Measurements from ENCODE around the gene POP7.
"Not testable (repeated sequence)": the region's sequence is repeated elsewhere in the genome, so short reads cannot be mapped to it uniquely, and the experiment has no call there.

POP7 gene

GRCh38 chr7:100689230-100690135, 16.4 kb upstream of the POP7 start:
- in situ Hi-C loops (cut with MboI; ENCODE audit: low sequenced_read_pairs): loop anchor here (10.0 kb wide), 1 partner anchor 115 kb away; the partner anchor contains the start of gene SAP25

- in situ Hi-C loops (cut with MboI; ENCODE audit: low sequenced_read_pairs): no loop called here
Measured at GRCh38 chr7:100691676-100692577, 14.0 kb upstream of the POP7 start.

DNA sequence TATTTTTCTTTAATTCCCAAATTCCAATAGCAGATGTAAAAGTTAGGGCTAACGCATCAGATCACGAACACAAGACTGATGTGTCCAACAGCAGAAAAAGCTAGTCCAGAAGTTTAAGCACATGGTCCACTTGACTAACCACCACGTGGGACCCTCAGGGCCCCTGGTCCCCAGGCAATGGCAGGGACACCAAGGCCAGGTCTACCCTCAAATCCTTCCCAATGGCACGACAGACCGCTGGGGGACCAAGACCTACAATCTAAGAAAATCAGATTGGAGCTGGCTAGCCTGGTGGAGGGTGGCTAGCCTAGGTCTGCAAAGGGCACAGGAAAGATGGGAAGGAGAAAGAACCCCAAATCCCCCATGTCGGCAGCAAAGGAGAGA, 13.4 kb upstream of the POP7 start:
- in situ Hi-C loops (cut with MboI; ENCODE audit: low sequenced_read_pairs): no loop called here

GRCh38 chr7:100693312-100694097, 12.4 kb upstream of the POP7 start:
- in situ Hi-C loops (cut with MboI; ENCODE audit: low sequenced_read_pairs): no loop called here

- in situ Hi-C loops (cut with MboI; ENCODE audit: low sequenced_read_pairs): no loop called here
Measured at GRCh38 chr7:100694098-100694745, 11.7 kb upstream of the POP7 start, which contains the start of gene GIGYF1. GIGYF1 (minus strand) TSS chr7:100694250; CDS start chr7:100688238, 6,012 bp downstream.

DNA sequence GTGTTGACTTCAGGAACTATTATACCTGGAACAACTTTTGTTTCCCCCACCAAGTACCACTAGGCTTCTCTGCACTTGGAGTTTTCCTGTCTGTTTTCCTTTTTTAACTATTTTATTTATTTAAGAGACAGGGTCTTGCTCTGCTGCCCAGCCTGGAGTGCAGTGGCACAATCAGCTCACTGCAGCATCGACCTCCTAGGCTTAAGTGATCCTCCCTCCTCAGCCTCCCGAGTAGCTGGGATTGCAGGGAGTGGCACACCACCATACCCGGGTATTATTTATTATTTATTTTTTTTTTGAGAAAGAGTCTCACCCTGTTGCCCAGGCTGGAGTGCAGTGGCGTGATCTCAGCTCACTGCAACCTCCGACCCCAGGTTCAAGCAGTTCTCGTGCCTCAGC, 9.8 kb upstream of the POP7 start:
- in situ Hi-C loops (cut with MboI; ENCODE audit: low sequenced_read_pairs): no loop called here

DNA sequence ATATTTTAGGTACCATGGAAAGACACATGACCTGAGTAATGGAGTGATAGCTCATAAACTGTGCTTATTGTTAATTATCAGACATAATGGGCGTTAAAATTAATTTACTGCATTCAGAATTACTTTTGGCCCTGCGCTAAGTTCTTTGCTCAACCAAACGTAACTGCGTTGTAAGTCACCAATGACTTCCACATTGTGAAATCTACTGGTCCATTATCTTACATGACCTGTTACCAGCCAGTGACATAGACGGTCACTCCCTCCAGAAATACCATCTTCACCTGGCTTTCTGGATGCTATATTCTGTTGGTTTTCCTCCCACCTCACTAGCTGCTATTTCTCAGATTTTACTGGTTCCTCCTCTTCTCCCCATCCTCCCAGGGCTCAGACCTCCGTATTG, 6.9 kb upstream of the POP7 start:
- in situ Hi-C loops (cut with MboI; ENCODE audit: low sequenced_read_pairs): no loop called here

- in situ Hi-C loops (cut with MboI; ENCODE audit: low sequenced_read_pairs): not testable (repeated sequence)
Measured at GRCh38 chr7:100701089-100701488, 4.8 kb upstream of the POP7 start.

DNA sequence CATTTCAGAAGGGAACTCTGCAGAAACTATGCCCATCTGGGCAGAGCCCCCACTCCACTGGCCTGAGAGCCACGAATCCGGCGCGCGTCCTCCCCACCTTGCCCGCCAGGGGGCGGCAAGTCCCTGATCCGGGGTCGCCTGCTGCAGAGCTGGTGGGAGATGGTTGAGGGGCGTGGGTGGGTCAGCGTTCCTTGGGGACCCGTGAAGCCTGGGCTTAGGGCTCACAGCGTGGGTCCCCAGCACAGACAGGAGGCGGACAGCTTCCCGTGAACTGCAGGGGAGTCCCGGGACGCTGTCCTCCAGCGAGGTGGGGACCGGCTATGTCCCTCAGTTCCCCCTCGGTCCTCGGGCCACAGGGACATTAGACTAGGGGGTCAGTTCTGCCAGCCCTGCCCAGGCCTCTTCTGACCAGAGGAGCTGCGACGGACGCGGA, 585 bp upstream of the POP7 start:
- in situ Hi-C loops (cut with MboI; ENCODE audit: low sequenced_read_pairs): no loop called here

DNA sequence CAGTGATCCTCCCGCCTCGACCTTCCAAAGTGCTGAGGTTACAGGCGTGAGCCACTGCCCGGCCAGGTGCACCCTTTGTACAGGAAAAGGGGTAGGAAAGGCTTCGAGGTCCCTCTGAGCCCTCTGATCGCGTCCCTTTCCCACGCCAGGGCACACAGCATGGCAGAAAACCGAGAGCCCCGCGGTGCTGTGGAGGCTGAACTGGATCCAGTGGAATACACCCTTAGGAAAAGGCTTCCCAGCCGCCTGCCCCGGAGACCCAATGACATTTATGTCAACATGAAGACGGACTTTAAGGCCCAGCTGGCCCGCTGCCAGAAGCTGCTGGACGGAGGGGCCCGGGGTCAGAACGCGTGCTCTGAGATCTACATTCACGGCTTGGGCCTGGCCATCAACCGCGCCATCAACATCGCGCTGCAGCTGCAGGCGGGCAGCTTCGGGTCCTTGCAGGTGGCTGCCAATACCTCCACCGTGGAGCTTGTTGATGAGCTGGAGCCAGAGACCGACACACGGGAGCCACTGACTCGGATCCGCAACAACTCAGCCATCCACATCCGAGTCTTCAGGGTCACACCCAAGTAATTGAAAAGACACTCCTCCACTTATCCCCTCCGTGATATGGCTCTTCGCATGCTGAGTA, 871 bp downstream of the POP7 start:
- in situ Hi-C loops (cut with MboI; ENCODE audit: low sequenced_read_pairs): no loop called here

DNA sequence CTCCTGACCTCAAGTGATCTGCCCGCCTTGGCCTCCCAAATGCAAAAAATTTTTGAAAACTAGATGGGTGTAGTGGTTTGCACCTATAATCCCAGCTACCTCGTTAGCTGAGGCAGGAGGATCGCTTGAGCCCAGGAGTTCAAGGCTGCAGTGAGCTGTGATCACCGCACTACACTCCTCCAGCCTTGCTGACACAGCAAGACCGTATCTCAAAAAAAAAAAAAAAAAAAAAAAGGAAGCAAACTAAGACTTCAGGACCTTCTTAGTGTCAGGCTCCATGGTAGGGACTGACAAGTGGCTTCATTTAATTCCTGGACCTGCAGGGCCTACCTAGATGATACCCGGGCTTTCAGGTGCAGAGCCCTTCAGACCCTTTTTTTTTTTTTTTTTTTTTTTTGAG, 2.5 kb downstream of the POP7 start:
- in situ Hi-C loops (cut with MboI; ENCODE audit: low sequenced_read_pairs): no loop called here

- in situ Hi-C loops (cut with MboI; ENCODE audit: low sequenced_read_pairs): no loop called here
Measured at GRCh38 chr7:100710452-100710851, 4.5 kb downstream of the POP7 start.

DNA sequence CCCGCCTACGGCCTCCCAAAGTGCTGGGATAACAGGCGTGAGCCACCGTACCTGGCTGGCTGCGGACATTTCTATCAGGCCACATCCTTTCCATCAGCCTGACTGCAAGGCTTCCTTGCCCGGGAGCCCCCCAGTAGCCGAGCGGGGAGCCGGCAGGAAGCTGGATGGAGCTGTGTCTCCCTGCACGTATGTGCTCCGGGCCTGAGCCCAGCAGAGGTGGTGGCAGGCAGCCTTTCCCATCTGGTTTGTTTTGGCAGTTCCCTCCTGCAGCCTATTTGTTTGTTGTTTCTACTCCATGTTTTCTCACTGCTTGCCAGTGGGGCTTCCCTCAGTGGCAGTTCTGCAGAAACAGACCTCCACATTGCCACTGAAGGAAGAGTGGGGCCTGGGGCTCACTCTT, 5.4 kb downstream of the POP7 start:
- in situ Hi-C loops (cut with MboI; ENCODE audit: low sequenced_read_pairs): no loop called here

DNA sequence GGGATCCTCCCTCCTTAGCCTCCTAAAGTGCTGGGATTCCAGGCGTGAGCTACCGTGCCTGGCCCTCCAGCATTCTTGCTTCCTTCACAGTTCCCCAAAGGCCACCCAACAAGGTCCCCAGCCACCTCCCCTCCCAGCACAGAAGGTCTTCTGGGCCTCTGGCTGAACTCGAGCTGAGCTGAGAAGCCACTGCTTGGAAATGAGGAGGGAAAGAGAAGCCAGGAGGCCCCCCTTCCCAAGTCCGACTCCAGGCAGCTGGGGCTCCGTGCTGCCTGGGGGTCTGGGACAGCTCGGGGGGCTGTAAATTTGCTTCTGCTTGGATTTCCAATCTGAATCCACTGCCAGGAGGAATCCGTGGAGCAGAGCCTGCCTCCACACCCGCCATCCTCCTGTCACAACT, 8.8 kb downstream of the POP7 start:
- in situ Hi-C loops (cut with MboI; ENCODE audit: low sequenced_read_pairs): no loop called here

DNA sequence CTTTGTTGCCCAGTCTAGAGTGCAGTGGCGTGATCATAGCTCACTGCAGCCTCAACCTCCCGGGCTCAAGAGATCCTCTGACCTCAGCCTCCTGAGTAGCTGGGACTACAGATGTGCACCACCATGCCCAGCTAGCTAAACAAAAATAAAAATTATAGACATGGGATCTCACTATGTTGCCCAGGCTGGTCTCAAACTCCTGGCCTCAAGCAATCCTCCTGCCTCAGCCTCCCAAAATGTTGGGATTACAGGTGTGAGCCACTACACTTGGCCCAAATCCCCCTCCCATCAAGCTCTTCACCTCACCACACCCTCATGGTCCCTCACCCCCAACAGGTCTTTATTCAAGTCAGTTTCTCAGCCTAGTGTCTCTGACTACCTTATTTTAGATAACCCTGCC, 11.2 kb downstream of the POP7 start:
- in situ Hi-C loops (cut with MboI; ENCODE audit: low sequenced_read_pairs): not testable (repeated sequence)

GRCh38 chr7:100719523-100720278, 13.8 kb downstream of the POP7 start:
- in situ Hi-C loops (cut with MboI; ENCODE audit: low sequenced_read_pairs): no loop called here

DNA sequence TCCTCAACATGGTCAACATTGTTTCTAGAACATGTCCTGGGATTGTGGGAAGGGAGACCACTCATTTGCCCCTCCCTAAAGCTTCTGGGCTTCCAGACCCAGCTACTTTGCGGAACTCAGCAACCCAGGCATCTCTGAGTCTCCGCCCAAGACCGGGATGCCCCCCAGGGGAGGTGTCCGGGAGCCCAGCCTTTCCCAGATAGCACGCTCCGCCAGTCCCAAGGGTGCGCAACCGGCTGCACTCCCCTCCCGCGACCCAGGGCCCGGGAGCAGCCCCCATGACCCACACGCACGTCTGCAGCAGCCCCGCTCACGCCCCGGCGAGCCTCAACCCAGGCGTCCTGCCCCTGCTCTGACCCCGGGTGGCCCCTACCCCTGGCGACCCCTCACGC, 14.4 kb downstream of the POP7 start, which contains the start of gene EPO:
Gene EPO (plus strand): TSS at position 190 of the 392 bp plus-strand sequence. CDS start 513 bp downstream, outside the sequence.
- in situ Hi-C loops (cut with MboI; ENCODE audit: low sequenced_read_pairs): no loop called here

DNA sequence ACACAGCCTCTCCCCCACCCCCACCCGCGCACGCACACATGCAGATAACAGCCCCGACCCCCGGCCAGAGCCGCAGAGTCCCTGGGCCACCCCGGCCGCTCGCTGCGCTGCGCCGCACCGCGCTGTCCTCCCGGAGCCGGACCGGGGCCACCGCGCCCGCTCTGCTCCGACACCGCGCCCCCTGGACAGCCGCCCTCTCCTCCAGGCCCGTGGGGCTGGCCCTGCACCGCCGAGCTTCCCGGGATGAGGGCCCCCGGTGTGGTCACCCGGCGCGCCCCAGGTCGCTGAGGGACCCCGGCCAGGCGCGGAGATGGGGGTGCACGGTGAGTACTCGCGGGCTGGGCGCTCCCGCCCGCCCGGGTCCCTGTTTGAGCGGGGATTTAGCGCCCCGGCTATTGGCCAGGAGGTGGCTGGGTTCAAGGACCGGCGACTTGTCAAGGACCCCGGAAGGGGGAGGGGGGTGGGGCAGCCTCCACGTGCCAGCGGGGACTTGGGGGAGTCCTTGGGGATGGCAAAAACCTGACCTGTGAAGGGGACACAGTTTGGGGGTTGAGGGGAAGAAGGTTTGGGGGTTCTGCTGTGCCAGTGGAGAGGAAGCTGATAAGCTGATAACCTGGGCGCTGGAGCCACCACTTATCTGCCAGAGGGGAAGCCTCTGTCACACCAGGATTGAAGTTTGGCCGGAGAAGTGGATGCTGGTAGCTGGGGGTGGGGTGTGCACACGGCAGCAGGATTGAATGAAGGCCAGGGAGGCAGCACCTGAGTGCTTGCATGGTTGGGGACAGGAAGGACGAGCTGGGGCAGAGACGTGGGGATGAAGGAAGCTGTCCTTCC, 15.0 kb downstream of the POP7 start:
- in situ Hi-C loops (cut with MboI; ENCODE audit: low sequenced_read_pairs): no loop called here
